GM19239 (cell line): ENCODE data around the gene RBM3.

ENCODE experiments used
- DNase-seq: peaks from one replicate; pipeline ENCODE4 v3.0.0; 2011; ENCODE audit warnings: low spot score; ENCODE audit not compliant: insufficient read length
- FAIRE-seq: peaks from 2 replicates; lab custom pipeline; 2011; peaks lifted over from hg19 to GRCh38; lab: Jason Lieb, UNC

Gene RBM3

DNA sequence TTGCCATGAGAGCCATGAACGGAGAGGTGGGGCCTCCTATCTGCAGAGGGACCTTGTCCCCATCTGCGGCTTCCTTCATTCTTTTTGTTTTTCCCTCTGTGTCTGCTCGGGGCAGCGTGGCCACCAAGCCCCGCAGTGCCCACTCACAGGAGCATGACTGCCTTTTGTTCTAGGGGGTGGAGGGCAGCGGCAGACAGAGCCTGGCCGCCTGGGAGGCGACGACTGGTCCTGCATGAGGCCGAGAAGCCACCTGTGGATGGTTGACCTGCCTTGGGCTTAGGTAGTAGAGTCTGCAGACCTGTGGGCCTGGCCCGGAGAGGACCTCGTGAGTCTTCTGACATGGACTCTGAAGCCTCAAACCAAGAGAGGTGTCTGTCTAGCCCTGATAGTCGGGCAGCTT lies 1.4 kb downstream of the RBM3 start:
- FAIRE-seq, result no peak
- DNase-seq, result no peak

DNA sequence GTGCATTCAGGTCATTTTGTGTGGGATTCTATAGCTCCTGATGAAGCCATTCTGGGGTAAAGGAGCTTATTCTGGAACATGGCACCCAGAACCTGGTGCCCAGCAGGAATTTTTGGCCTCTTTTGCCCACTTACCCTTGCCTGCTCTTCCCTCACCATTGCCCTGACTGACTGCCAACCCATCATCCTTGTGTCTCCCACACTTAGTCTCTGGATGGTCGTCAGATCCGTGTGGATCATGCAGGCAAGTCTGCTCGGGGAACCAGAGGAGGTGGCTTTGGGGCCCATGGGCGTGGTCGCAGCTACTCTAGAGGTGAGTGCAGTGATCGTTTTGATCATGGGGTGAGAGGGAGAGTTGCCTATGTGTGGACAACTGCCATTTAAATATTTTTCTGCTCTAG lies 1.8 kb downstream of the RBM3 start:
- peak; percentile 68 for FAIRE-seq
- no peak for DNase-seq

DNA sequence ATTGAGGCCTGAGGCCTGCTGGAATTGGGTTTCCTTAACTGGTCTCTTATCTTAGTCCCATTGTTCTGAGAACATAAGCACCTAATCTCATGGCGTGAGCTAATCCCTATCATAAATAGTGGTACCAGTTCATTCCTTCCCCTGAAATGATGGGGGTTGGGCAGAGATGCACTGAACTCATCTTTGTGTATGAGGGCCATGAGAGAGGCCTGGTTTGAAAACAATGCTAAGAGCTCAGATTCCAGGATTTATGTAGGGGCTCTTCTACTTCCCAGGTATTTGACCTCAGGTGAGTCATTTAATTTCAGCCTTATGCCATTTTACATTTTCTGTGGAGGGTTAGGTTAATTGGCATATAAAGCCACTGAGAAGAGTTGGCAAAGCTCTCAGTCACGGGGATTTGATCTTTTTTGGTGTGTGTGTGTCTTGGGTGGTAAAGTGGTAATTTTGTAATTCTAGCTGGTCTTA lies 4.4 kb downstream of the RBM3 start:
- FAIRE-seq (no peak), DNase-seq (no peak)

- DNase-seq, result no peak
- peak; percentile 14 for FAIRE-seq
Observed at GRCh38 chrX:48579259-48579658, 5.0 kb downstream of the RBM3 start.

DNA sequence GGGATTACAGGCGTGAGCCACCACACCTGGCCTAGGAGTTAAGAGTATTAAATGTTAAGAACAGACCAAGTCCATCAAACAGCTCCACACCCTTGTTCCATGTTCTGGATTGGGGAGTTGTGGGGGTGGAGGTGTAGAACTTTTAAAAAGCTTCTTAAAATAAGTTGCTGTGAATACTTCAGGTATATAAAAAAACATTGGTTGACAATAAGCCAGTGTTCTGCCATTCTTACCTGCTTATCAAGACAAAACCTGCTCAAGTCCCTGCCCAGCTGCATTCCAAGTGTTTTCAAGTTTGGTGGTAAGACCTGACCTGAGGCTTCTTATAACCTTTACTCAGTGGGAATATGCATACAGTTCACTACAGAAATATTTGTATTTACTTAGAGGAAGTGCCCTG lies 6.4 kb downstream of the RBM3 start:
- FAIRE-seq, result no peak
- DNase-seq, result no peak

DNA sequence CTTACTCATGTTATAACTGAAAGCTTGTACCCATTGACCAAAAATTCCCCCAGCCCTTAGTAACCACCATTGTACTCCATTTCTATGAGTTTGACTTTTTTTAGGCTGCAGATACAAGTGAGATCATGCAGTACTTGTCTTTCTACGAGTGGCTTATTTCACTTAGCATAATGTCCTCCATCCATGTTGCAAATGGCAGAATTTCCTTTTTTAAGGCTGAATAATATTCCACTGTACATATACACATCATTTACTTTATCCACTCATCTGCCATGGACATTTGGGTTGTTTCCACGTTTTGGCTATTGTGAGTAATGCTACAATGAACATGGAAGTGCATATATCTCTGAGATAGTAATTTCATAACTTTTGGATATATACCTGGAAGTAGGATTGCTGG lies 10.4 kb downstream of the RBM3 start:
- FAIRE-seq, result peak; percentile 14
- DNase-seq, result no peak

- no peak for DNase-seq
Observed at GRCh38 chrX:48589482-48590162, 15.3 kb downstream of the RBM3 start.

GRCh38 chrX:48590203-48591103 lies 16.2 kb downstream of the RBM3 start:
- FAIRE-seq (no peak), DNase-seq (no peak)

More at GRCh38 chrX:48589482-48590162, 15.3 kb downstream of the RBM3 start:
- no peak for FAIRE-seq

DNA sequence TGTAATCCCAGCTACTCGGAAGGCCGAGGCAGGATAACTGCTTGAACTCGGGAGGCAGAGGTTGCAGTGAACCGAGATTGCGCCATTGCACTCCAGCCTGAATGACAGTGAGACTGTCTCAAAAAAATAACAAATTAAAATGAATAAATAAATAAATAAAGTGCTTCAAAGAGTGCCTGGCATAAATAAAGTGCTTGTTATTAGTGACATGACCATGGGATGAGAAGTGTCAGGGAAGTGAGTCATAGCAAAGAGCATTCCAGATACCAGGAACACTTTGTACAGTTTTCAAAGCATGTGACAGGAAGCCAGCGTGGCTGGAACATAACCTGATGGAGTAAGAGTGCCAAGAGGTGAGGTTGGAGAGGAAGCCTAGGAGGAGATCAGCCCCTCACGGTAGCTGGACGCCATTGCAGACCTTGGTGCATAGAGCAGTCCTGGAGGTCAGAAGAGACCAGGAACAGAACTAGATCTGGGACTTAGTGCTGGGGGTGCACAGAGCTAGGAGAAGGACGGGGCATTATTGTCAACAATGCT lies 17.0 kb downstream of the RBM3 start:
- FAIRE-seq (no peak), DNase-seq (no peak)

- no peak for DNase-seq
- FAIRE-seq, result no peak
Observed at GRCh38 chrX:48592971-48593370, 18.7 kb downstream of the RBM3 start.

DNA sequence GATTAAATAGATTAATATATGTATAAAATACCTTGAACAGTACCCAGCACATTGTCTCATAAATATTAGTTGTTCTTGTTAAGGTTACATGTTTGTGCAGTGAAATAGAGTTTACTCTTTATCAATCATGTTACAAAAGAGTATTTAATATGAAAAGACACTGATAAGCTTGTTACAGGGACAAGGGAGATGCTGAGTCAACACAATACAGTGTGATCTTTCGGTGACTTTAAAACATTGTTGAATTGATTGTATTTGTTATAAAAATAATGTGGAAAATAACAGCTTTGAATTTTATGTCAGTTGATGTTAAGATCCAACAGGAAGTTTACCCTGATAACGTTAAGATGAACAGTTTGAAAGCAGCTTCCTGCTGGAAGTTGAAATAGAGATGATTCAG lies 21.6 kb downstream of the RBM3 start:
- DNase-seq (no peak), FAIRE-seq (no peak)

GRCh38 chrX:48597353-48598264 lies 23.3 kb downstream of the RBM3 start, which contains the start of gene WDR13:
Gene WDR13, plus strand, starts transcription at chrX:48597492. Its CDS starts 505 bp downstream, at chrX:48597997.
- peak; percentile 100 for FAIRE-seq
- peak; percentile 69 for DNase-seq

GRCh38 chrX:48598614-48599013 lies 24.3 kb downstream of the RBM3 start:
- FAIRE-seq, result no peak
- DNase-seq, result no peak

DNA sequence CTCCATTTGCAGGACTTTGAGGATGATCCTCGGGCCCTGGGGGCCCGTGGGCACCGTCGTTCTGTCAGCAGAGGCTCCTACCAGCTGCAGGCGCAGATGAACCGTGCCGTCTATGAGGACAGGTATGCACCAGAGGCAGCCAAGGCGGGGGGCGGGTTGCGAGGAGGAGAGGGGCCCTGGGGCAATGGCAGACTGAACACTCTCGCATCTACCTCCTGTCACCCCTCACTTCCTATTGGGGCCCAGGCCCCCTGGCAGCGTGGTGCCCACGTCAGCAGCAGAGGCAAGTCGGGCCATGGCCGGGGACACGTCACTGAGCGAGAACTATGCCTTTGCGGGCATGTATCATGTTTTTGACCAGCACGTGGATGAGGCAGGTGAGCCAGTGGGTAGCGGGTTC lies 25.1 kb downstream of the RBM3 start:
- FAIRE-seq, result no peak
- no peak for DNase-seq

- no peak for DNase-seq
- FAIRE-seq, result no peak
Observed at GRCh38 chrX:48600226-48600625, 25.9 kb downstream of the RBM3 start.

DNA sequence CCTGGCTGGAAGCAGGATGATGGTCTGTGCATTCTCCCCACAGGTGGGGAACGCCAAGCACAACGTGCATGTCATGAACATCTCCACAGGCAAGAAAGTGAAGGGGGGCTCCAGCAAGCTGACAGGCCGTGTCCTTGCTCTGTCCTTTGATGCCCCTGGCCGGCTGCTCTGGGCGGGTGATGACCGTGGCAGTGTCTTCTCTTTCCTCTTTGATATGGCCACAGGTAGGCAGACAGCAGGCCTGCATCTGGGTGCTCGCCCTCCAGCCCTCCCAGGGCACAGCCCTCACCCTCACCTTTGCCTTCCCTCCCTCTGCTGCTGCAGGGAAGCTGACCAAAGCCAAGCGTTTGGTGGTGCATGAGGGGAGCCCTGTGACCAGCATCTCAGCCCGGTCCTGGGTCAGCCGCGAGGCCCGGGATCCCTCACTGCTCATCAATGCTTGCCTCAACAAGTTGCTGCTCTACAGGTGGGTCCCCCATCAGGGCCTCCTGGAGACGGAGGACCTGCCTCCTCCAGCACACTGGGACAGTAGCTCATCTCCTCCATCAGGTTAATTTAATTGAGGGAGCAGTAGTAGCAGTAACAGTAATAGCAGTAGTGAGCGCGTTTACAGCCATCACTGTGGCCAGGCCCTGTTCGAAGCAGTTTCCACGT lies 27.6 kb downstream of the RBM3 start:
- FAIRE-seq (no peak), DNase-seq (no peak)

DNA sequence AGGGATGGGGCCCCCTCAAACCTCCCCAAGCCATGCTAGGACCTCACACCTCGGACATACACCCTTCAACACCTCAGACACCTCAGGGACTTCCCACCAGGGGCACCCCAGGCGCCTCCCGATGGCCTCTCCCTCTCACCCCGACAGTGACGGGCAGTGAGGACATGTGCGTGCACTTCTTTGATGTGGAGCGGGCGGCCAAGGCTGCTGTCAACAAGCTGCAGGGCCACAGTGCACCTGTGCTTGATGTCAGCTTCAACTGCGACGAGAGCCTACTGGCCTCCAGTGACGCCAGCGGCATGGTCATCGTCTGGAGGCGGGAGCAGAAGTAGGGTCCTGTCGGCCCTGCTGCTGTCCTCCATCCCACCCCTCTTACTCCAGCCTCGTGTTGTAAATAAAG lies 30.4 kb downstream of the RBM3 start:
- DNase-seq (no peak), FAIRE-seq (no peak)

GRCh38 chrX:48606091-48606490 lies 31.8 kb downstream of the RBM3 start:
- DNase-seq (no peak), FAIRE-seq (no peak)

DNA sequence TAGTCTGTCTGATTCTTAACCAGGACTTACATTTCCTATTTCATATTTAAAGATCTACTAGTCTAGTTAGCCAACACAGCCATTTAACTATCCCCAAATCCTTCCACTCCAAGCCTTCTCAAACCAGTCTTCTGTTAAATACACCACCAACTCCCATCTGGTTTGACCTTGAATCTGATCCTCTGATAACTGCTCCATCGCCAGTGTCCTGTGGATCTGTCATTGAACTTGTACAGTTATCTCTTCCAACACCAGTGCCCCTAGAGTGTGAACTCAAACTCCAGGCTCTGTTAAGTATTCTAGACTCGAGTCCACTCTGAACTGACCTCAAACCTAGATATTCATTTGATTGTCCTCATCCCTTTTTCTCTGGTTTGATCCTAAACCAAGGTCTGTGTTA lies 37.4 kb downstream of the RBM3 start:
- FAIRE-seq (no peak), DNase-seq (no peak)
